MM.1S (cell line): Measurements from ENCODE around the gene NUDT14.

Experiments used
- EZH2phosphoT487 ChIP-seq: fragments of 300-600 bp; sonication (generic); IDR thresholded peaks from 2 replicates; pipeline ENCODE4 v1.6.1; 2018; ENCODE audit warnings: antibody characterized with exemption, low read length
- TF ChIP-seq, protein P1 (sequence below): fragments of 300-600 bp; sonication (generic); IDR thresholded peaks from 2 replicates; pipeline ENCODE4 v1.5.1; 2016; ENCODE audit warnings: antibody characterized with exemption, low read length, mixed read lengths

DNA sequence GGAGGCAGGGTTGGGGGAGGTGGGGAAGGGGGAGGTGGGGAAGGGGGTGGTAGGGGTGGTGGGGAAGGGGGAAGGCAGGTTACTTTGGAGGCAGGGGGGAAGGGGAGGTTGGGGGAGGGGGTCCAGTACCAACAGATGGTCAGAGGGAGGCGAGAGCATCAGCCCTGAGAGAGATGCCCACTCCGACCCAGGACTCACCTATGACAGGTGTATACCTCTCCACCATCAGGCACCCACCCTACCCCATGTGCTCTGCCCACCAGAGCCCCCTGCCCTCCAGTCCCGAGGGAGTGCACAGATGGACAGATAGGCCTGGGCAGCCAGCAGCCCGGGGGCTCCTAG is 31.1 kb downstream of the NUDT14 start:
- TF ChIP-seq, protein P1, sequence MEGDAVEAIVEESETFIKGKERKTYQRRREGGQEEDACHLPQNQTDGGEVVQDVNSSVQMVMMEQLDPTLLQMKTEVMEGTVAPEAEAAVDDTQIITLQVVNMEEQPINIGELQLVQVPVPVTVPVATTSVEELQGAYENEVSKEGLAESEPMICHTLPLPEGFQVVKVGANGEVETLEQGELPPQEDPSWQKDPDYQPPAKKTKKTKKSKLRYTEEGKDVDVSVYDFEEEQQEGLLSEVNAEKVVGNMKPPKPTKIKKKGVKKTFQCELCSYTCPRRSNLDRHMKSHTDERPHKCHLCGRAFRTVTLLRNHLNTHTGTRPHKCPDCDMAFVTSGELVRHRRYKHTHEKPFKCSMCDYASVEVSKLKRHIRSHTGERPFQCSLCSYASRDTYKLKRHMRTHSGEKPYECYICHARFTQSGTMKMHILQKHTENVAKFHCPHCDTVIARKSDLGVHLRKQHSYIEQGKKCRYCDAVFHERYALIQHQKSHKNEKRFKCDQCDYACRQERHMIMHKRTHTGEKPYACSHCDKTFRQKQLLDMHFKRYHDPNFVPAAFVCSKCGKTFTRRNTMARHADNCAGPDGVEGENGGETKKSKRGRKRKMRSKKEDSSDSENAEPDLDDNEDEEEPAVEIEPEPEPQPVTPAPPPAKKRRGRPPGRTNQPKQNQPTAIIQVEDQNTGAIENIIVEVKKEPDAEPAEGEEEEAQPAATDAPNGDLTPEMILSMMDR = no peak
- TF ChIP-seq EZH2phosphoT487 = no peak
